H9 (cell line): Measurements from ENCODE around the gene VIP. TPM values are rescaled to one million over a fixed set of nuclear protein-coding genes. Genes with fewer than 3 reads are reported as not detected.
"Not testable (repeated sequence)": the region's sequence is repeated elsewhere in the genome, so short reads cannot be mapped to it uniquely, and the experiment has no call there.

Experiments used
- DNase-seq: peaks from one replicate; pipeline ENCODE4 v3.0.0-alpha.2; 2017
- H2AFZ ChIP-seq: one replicate; pipeline ENCODE4 v1.6.1; 2013; ENCODE audit warnings: mild to moderate bottlenecking, low read length, control low read depth, moderate library complexity
- H2AK5ac ChIP-seq: 2 replicates; pipeline ENCODE4 v1.6.1; 2013; ENCODE audit warnings: low read length, control low read depth, mixed read lengths; ENCODE audit not compliant: insufficient read length
- H2BK120ac ChIP-seq: one replicate; pipeline ENCODE4 v1.6.1; 2013; ENCODE audit warnings: low read depth, mild to moderate bottlenecking, low read length, control low read depth, inconsistent platforms; ENCODE audit not compliant: poor library complexity, severe bottlenecking
- H2BK12ac ChIP-seq: 2 replicates; pipeline ENCODE4 v1.6.1; 2013; ENCODE audit warnings: low read length, control low read depth, mixed read lengths, low read depth; ENCODE audit not compliant: insufficient read length
- H2BK15ac ChIP-seq: 2 replicates; pipeline ENCODE4 v1.6.1; 2013; ENCODE audit warnings: low read depth, low read length, control low read depth
- H2BK20ac ChIP-seq: one replicate; pipeline ENCODE4 v1.6.1; 2013; ENCODE audit warnings: low read depth, mild to moderate bottlenecking, low read length, control low read depth, inconsistent platforms; ENCODE audit not compliant: poor library complexity, severe bottlenecking
- H2BK5ac ChIP-seq: 2 replicates; pipeline ENCODE4 v1.6.1; 2013; ENCODE audit warnings: low read length, control low read depth, mixed read lengths; ENCODE audit not compliant: insufficient read length
- H3K14ac ChIP-seq: 2 replicates; pipeline ENCODE4 v1.6.1; 2013; ENCODE audit warnings: low read length, control low read depth; ENCODE audit not compliant: insufficient read depth
- H3K18ac ChIP-seq: 2 replicates; pipeline ENCODE4 v1.6.1; 2013; ENCODE audit warnings: low read depth, mild to moderate bottlenecking, mixed read lengths, low read length, control low read depth; ENCODE audit not compliant: insufficient read length
- H3K23ac ChIP-seq: 2 replicates; pipeline ENCODE4 v1.6.1; 2013; ENCODE audit warnings: low read length, control low read depth, mixed read lengths, low read depth; ENCODE audit not compliant: insufficient read length
- H3K23me2 ChIP-seq: 2 replicates; pipeline ENCODE4 v1.6.1; 2013; ENCODE audit warnings: low read depth, mild to moderate bottlenecking, mixed read lengths, low read length, control low read depth; ENCODE audit not compliant: insufficient read length, poor library complexity, severe bottlenecking
- H3K27ac ChIP-seq: 2 replicates; pipeline ENCODE4 v1.5.1; 2013; ENCODE audit warnings: low read length, control low read depth, mixed read lengths, low read depth; ENCODE audit not compliant: insufficient read length
- H3K27me3 ChIP-seq: 2 replicates; pipeline ENCODE4 v1.6.1; 2013; ENCODE audit warnings: low read length, control low read depth, inconsistent platforms; ENCODE audit not compliant: insufficient read depth
- H3K4ac ChIP-seq: 2 replicates; pipeline ENCODE4 v1.6.1; 2013; ENCODE audit warnings: low read depth, mild to moderate bottlenecking, control low read depth, inconsistent platforms, low read length, moderate library complexity
- H3K4me1 ChIP-seq: 2 replicates; pipeline ENCODE4 v1.6.1; 2013; ENCODE audit warnings: low read length, control low read depth, inconsistent platforms; ENCODE audit not compliant: insufficient read depth
- H3K4me2 ChIP-seq: 2 replicates; pipeline ENCODE4 v1.6.1; 2013; ENCODE audit warnings: low read length, control low read depth, mixed read lengths; ENCODE audit not compliant: insufficient read length, insufficient read depth
- H3K56ac ChIP-seq: 2 replicates; pipeline ENCODE4 v1.6.1; 2013; ENCODE audit warnings: low read depth, mild to moderate bottlenecking, mixed read lengths, low read length, control low read depth; ENCODE audit not compliant: insufficient read length
- H3K79me1 ChIP-seq: 2 replicates; pipeline ENCODE4 v1.6.1; 2013; ENCODE audit warnings: low read depth, mild to moderate bottlenecking, moderate library complexity, low read length, control low read depth, inconsistent platforms; ENCODE audit not compliant: insufficient read depth, poor library complexity, severe bottlenecking
- H3K79me2 ChIP-seq: 2 replicates; pipeline ENCODE4 v1.6.1; 2013; ENCODE audit warnings: low read length, control low read depth, inconsistent platforms; ENCODE audit not compliant: insufficient read depth
- H3K9ac ChIP-seq: 2 replicates; pipeline ENCODE4 v1.6.1; 2013; ENCODE audit warnings: low read length, control low read depth, mixed read lengths; ENCODE audit not compliant: insufficient read length; ENCODE audit errors: extremely low read depth
- H3K9me3 ChIP-seq: one replicate; pipeline ENCODE4 v1.6.1; 2013; ENCODE audit warnings: low read depth, low read length, inconsistent platforms; ENCODE audit not compliant: control insufficient read depth
- H3T11ph ChIP-seq: one replicate; pipeline ENCODE4 v1.6.1; 2013; ENCODE audit warnings: mild to moderate bottlenecking, low read length, control low read depth, inconsistent platforms
- H4K20me1 ChIP-seq: one replicate; pipeline ENCODE4 v1.6.1; 2013; ENCODE audit not compliant: control insufficient read depth, insufficient read length, insufficient read depth
- H4K5ac ChIP-seq: 2 replicates; pipeline ENCODE4 v1.6.1; 2013; ENCODE audit warnings: low read depth, mild to moderate bottlenecking, mixed read lengths, low read length, control low read depth; ENCODE audit not compliant: insufficient read length
- H4K8ac ChIP-seq: replicated peaks from 2 replicates; pipeline ENCODE4 v1.6.1; 2013; ENCODE audit warnings: low read length, control low read depth, mixed read lengths, low read depth; ENCODE audit not compliant: insufficient read length
- H4K91ac ChIP-seq: 2 replicates; pipeline ENCODE4 v1.6.1; 2013; ENCODE audit warnings: low read depth, mild to moderate bottlenecking, moderate library complexity, mixed read lengths, low read length, control low read depth; ENCODE audit not compliant: insufficient read length
- H3K27ac Mint-ChIP-seq, 3 experiments: 2 replicates in 2 of 3; 3 replicates in 1 of 3; pipeline ENCODE4 v1.8.0; 2020 to 2021; ENCODE audit warnings: mixed read lengths in 3 of 3, mild to moderate bottlenecking in 1 of 3, moderate library complexity in 1 of 3
- H3K27me3 Mint-ChIP-seq: 2 replicates; pipeline ENCODE4 v1.8.0; 2021; ENCODE audit warnings: low read depth, mild to moderate bottlenecking, moderate library complexity, mixed read lengths
- H3K36me3 Mint-ChIP-seq, 3 experiments: 2 replicates in 2 of 3; 3 replicates in 1 of 3; pipeline ENCODE4 v1.8.0; 2020 to 2021; ENCODE audit warnings: low read depth in 3 of 3, mixed read lengths in 3 of 3; ENCODE audit not compliant: insufficient read depth in 1 of 3
- H3K4me1 Mint-ChIP-seq, 2 experiments: 2 replicates each; pipeline ENCODE4 v1.8.0; 2020; ENCODE audit warnings: mixed read lengths in 2 of 2
- H3K4me3 Mint-ChIP-seq, 2 experiments: 2 replicates in 1 of 2; 3 replicates in 1 of 2; pipeline ENCODE4 v1.8.0; 2020 to 2021; ENCODE audit warnings: mild to moderate bottlenecking in 2 of 2, mixed read lengths in 2 of 2, moderate library complexity in 1 of 2
- H3K9me3 Mint-ChIP-seq, 2 experiments: 2 replicates in 1 of 2; 3 replicates in 1 of 2; pipeline ENCODE4 v1.8.0; 2020; ENCODE audit warnings: mild to moderate bottlenecking in 2 of 2, mixed read lengths in 2 of 2, moderate library complexity in 1 of 2
- CTCF ChIP-seq: fragments of 200-600 bp; sonication (generic); conservative IDR thresholded peaks from 3 replicates; pipeline ENCODE4 v1.8.0; 2021; ENCODE audit warnings: antibody characterized with exemption, mild to moderate bottlenecking
- WGBS: extraction: QIAGEN DNeasy Blood & Tissue Kit; methylation state at CpG from one replicate; pipeline ENCODE4 v1.1.7; 2013; ENCODE audit warnings: missing lambda C conversion rate, low lambda C conversion rate, mixed read lengths; ENCODE audit not compliant: insufficient read length; ENCODE audit errors: extremely low coverage; 5-methylcytosine and 5-hydroxymethylcytosine counted together
- total RNA-seq: library from RNA; stranded (reverse); gene quantifications from 2 replicates; pipeline ENCODE4 v1.2.1, GENCODE V29; 2021

VIP gene
- total RNA-seq, 1 experiment from 2014 or later, result not detected

DNA sequence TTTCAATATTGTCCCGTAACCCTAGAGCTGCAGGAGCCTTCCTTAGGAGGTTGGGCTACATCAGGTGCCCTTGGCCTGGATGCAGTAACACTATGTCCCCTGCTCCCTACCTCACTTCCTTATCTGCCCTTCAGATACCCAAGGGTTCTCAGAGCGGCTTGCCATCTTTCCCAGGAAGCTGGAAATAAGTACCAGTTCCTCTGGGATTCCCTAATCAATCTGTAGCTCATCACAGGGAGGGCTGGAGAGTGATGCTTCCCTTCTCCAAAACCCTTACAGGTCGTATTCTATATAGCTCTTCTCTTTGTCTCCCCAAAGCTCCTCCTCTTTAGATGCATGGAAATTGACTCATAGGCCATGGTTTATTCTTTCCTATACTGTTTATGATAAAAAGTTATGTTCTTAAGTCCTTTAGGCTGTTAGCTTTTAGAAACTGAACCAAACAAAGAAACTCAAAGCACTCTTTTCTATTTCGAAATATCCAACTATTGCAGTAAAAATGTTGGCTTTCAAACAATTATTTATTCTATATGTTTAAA is 48.7 kb upstream of the VIP start:
- no peaks in the 10 kb centered on the region for H3K36me3 Mint-ChIP-seq
- Histone ChIP-seq H3K23me2 (no peaks in the 10 kb centered on the region), H2AFZ (no peak overlapping the region), H3K14ac (no peak overlapping the region), H3K79me1 (no peaks in the 10 kb centered on the region), H3K56ac (no peak overlapping the region), H2BK15ac (no peak overlapping the region), H2BK12ac (no peak overlapping the region), H3K9ac (no peak overlapping the region), H4K91ac (no peak overlapping the region), H3T11ph (no peak overlapping the region), H2BK120ac (no peak overlapping the region), H3K79me2 (no peaks in the 10 kb centered on the region), H3K27me3 (no peaks in the 10 kb centered on the region), H4K20me1 (no peaks in the 10 kb centered on the region), H4K5ac (no peak overlapping the region), H4K8ac (no peak overlapping the region), H3K4ac (no peak overlapping the region), H2BK5ac (no peak overlapping the region), H3K27ac (no peak overlapping the region), H2BK20ac (no peak overlapping the region), H2AK5ac (no peak overlapping the region), H3K18ac (no peak overlapping the region), H3K9me3 (no peaks in the 10 kb centered on the region), H3K4me2 (no peak overlapping the region), H3K23ac (no peak overlapping the region), H3K4me1 (no peaks in the 10 kb centered on the region)
- no peak overlapping the region for H3K4me3 Mint-ChIP-seq
- TF ChIP-seq CTCF, result no peak
- no peaks in the 10 kb centered on the region for H3K9me3 Mint-ChIP-seq
- H3K4me1 Mint-ChIP-seq, result peaks cover 0 to 11% of the 10 kb centered on the region in 2 experiments; a peak in 1 of 4 replicates
- H3K27ac Mint-ChIP-seq, result no peak overlapping the region
- no peak for DNase-seq
- H3K27me3 Mint-ChIP-seq, result no peaks in the 10 kb centered on the region
- no CpG with 5 or more reads among the region's 4 CpGs for whole genome bisulfite sequencing

DNA sequence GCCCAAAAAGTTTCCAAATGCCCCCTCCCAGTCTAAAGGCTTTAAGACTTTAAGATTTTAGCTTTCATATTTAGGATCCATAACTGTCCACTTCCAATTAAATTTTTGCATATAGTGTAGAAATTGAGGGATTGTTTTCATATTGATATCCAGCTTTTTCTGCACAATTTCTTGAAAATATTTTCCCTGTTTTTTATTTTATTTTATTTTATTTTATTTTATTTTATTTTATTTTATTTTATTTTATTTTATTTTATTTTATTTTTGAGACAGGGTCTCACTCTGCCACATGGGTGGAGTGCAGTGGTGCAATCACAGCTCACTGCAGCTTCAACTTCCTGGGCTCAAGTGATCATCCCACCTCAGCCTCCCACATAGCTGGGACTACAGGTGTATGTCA is 46.8 kb upstream of the VIP start:
- not testable (repeated sequence) for H3K56ac ChIP-seq, H3K18ac ChIP-seq, H2BK5ac ChIP-seq, H3K4me3 Mint-ChIP-seq, H3K23me2 ChIP-seq, H3K4me1 ChIP-seq, H3K14ac ChIP-seq, H2BK12ac ChIP-seq, H3K9me3 ChIP-seq, H3K9me3 Mint-ChIP-seq, H3K4me2 ChIP-seq, H3K23ac ChIP-seq, H2BK20ac ChIP-seq, H3K9ac ChIP-seq, H3K27me3 Mint-ChIP-seq, H3K27me3 ChIP-seq, H2BK120ac ChIP-seq, H3K79me2 ChIP-seq, H3K27ac ChIP-seq, H2BK15ac ChIP-seq, H3K36me3 Mint-ChIP-seq, H4K20me1 ChIP-seq, H3T11ph ChIP-seq, H3K4ac ChIP-seq, H4K91ac ChIP-seq, H4K8ac ChIP-seq, H4K5ac ChIP-seq, H2AFZ ChIP-seq, DNase-seq, H3K27ac Mint-ChIP-seq, H3K79me1 ChIP-seq, H2AK5ac ChIP-seq
- peaks cover 0 to 11% of the 10 kb centered on the region in 2 experiments; a peak in 1 of 4 replicates for H3K4me1 Mint-ChIP-seq
